Ammon's horn (tissue), 1 donor: Measurements from ENCODE around the gene CMIP.
A peak's percentile ranks its signal among the peaks of the same experiment; 100 is the strongest.
"Not testable (repeated sequence)": the region's sequence is repeated elsewhere in the genome, so short reads cannot be mapped to it uniquely, and the experiment has no call there.

ENCODE experiments used
- DNase-seq: peaks from one replicate; pipeline ENCODE4 v3.0.0-alpha.2; 2016; ENCODE audit warnings: low spot score

CMIP gene

GRCh38 chr16:81444448-81445121 lies at the start of gene CMIP:
Gene CMIP (plus strand): TSS chr16:81444808.
- peak; percentile 77 for DNase-seq

GRCh38 chr16:81394966-81395655 lies 49.5 kb upstream of the CMIP start:
- no peak for DNase-seq

- no peak for DNase-seq
These were observed 47.3 kb upstream of the CMIP start for GRCh38 chr16:81397058-81397878.

GRCh38 chr16:81397879-81398520 lies 46.6 kb upstream of the CMIP start:
- DNase-seq = no peak

GRCh38 chr16:81399909-81400308 lies 44.7 kb upstream of the CMIP start:
- no peak for DNase-seq

GRCh38 chr16:81401035-81401950 lies 43.3 kb upstream of the CMIP start:
- no peak for DNase-seq

- no peak for DNase-seq
These were observed 41.4 kb upstream of the CMIP start for GRCh38 chr16:81403208-81403600.

- peak; percentile 85 for DNase-seq
These were observed 40.8 kb upstream of the CMIP start for GRCh38 chr16:81403601-81404391.

- DNase-seq = not testable (repeated sequence)
These were observed 39.6 kb upstream of the CMIP start for GRCh38 chr16:81405002-81405401.

GRCh38 chr16:81405702-81406113 lies 38.9 kb upstream of the CMIP start:
- no peak for DNase-seq

- no peak for DNase-seq
These were observed 36.1 kb upstream of the CMIP start for GRCh38 chr16:81408409-81408950.

GRCh38 chr16:81409016-81409556 lies 35.5 kb upstream of the CMIP start:
- no peak for DNase-seq

GRCh38 chr16:81410643-81411293 lies 33.8 kb upstream of the CMIP start:
- DNase-seq = no peak

GRCh38 chr16:81413245-81413990 lies 31.2 kb upstream of the CMIP start:
- DNase-seq = no peak

GRCh38 chr16:81415751-81416150 lies 28.9 kb upstream of the CMIP start:
- DNase-seq = peak; percentile 51

GRCh38 chr16:81416749-81417148 lies 27.9 kb upstream of the CMIP start:
- DNase-seq = no peak

- DNase-seq = no peak
These were observed 27.4 kb upstream of the CMIP start for GRCh38 chr16:81417210-81417609.

GRCh38 chr16:81419806-81420205 lies 24.8 kb upstream of the CMIP start:
- no peak for DNase-seq

GRCh38 chr16:81421126-81421525 lies 23.5 kb upstream of the CMIP start:
- DNase-seq = no peak
